ENCODE results near the gene EN1.

Gene EN1

GRCh38 chr2:118842661-118843482 lies 4.6 kb downstream of the EN1 start:
- no peak for DNase-seq

- no peak for DNase-seq
Observed at GRCh38 chr2:118841828-118842461, 5.5 kb downstream of the EN1 start.

- no peak for DNase-seq
Observed at GRCh38 chr2:118841450-118841827, 6.0 kb downstream of the EN1 start.

GRCh38 chr2:118838741-118839455 lies 8.6 kb downstream of the EN1 start:
- DNase-seq, result no peak

DNA sequence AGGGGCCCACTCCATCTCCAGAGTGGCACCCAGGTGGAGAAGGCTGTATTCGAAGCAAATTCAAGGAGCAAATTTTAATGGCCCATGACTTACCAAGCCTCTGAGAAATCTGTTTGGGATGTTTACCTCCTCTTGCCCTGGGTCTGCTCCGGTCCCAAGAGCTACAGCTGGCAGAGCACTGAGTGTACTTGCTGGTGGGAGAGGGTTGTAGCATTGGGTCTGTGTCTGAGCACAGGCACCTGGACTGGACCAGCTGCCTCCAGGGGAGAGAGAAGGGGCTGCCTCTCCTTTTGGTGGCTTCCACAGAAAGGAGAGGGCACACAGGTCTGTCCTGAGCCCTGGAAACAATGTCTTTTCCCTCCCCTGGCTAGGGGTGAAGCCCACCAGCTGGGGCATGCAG lies 9.8 kb downstream of the EN1 start:
- no peak for DNase-seq

DNA sequence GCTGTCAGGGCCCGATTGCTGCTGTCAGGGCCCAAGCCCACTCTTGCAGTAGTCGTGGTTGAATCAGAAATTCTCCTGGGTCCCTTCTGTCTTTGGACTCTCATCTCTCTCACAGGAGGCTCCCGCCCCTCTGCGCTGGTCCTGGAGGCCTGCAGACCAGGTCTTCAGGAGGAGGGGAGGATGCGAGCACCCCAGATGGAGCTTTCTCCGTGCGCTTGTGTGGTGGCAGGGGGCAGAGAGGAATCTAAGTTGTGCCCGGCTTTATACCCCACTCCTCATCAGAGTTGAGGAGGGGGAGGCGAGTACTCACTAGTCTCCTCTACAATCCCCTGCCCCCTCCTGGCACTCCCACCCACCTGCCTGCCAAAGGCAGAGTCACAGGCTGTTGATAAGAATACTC lies 10.4 kb downstream of the EN1 start:
- DNase-seq, result no peak

DNA sequence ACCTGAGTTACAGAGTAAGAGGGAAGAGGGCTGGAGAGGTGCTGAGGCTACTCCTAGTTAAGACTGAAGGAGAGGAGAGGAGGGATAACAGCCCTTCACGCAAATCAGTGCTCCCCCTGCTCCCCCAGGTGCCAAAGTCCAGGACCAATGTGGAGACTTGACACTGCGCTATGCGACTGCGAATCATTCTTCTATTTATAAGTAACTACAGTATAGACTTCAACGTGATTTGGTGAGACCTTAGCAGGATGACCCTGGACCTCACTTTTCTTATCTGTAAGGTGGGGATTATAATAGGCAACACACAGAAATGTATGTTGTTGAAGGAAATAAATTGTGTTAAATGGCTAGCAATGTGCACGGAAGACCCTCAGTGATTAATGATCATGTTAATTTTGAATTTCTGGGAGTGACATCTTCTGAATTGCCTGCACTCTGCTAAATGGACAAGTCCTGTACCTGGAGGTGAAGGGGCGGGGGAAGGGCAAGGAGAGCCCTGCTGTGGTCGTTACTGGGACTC lies 11.0 kb downstream of the EN1 start:
- no peak for DNase-seq

DNA sequence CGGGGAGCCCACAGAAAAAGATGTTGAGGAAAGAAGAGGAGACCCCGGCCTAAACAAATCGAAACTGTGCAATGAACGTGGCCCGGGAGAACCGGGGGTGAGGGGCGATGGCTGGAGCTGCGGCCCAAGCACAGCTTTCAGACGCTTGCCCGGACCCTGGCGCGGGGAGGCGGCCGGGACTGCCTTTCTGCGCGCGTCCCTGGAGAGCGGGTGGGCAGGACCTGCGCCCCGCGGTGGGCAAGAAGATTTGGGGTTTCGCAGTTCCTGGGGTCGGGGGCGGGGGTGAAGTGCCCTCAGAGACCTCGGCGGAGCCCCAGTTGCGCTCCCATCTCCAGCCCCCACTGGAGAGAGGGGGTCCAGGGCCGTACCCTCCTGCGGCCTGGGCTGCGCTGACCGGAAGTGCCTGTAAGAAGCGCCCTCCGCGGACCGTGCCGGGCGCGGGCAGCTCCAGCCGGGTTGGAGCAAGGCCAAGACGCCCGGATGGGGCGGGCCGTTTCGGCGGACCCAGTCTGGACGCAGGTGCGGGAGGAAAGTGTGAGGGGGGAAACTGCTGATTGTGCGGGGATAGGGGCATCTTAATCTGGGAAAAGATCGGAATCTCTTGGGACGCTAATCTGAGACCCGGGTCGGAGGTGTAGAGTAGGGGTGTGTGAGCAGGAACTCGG lies 11.6 kb downstream of the EN1 start:
- no peak for DNase-seq

DNA sequence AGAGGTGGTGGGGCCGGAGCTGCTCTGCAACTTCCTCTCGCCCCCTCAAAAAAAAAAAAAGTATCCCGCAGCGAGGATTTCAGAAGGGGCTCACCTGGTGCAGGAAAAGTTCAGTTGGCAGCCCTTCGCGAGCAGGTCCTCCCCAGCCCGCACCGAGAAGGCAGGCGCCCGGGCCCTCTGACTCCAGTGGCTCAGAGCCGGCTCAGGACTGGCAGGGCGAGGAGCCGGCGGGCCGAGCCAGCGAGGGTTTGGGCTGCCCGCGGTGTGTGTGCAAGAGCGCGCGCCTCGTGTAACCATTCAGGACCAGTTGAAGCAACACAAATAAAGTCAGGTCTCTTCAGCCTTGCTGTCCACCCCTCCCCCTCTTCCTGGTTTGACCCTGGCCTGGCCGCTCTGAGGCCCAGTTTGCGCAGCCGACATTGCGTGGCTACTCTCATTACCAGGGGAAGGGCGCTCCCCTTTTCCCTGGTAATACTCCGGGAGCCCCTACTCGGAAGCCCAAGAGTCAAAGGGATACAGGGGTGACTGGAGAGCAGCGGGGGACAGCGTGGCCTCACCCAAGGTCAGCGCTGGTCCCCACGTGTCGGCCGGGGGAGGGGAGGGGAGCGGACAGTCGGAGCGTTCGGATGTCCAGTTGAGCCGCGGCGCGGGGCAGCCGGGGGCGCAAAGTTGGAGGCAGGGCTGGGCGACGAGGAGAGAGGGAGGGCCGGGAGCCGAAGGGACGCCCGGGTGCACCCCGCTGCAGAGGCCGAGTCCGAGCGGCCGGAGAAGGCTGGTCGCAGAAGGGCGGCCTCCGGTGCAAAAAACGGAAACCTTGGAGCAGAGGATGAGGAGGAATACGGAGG lies 12.3 kb downstream of the EN1 start:
- DNase-seq, result no peak

GRCh38 chr2:118834440-118834810 lies 13.0 kb downstream of the EN1 start:
- no peak for DNase-seq

DNA sequence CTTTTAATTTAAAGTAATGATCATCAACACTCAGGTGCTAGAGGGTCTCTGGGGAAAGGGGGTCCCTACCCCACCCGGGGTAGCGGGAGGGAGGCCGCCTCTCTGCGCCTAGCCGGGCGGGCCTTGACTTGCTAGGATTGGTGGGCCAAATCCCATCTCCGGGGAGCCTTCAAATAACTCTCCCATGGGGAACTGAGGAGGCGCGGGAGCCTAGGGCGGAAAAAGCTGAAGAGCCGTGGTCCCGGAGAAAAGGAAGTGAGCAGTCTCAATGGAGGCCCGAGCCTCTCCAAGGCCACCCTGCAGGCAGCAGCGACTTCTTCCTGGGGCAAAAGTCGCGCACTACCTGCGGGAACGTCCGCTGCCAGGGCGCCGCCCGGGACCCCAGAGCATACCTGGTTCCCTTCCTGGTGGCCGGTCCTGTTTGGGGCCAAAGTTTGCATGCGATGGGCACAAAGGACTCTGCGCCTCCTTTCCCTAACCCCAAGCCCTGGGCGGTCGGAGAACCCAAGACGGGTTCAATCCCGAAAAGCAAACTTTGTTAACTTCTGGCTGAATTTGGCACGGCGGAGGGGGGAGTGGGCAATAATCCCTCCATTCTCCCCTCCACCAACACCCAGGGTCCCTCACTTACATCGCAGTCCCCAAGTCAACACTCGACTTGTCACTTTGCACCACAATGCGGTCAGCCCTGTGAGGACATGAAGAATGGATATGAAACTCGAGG lies 13.6 kb downstream of the EN1 start:
- no peak for DNase-seq

- no peak for DNase-seq
Observed at GRCh38 chr2:118832791-118833715, 14.4 kb downstream of the EN1 start.

GRCh38 chr2:118832071-118832790 lies 15.2 kb downstream of the EN1 start:
- no peak for DNase-seq

DNA sequence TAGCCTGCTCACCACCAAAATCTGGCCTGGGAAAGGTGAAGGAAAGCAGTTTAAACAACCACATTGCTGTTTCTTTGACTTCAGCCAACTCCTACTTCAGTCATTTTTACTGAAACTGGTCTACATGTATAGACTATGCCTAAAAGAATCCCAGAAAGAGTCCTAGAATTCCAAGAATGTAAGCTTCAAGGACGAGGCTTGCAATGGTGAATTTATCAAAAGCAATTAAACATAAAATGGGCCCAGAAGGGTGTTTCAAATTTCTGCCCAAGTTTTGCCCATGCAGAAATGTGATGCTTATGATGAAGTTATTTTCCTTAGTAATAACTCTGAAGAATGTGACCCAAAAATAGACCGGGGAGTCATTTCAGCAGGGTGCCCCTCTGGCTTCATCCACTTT lies 16.6 kb downstream of the EN1 start:
- no peak for DNase-seq

- no peak for DNase-seq
Observed at GRCh38 chr2:118830118-118830517, 17.3 kb downstream of the EN1 start.

- DNase-seq, result no peak
Observed at GRCh38 chr2:118826093-118826492, 21.4 kb downstream of the EN1 start.

GRCh38 chr2:118823633-118824032 lies 23.8 kb downstream of the EN1 start:
- no peak for DNase-seq

- DNase-seq, result no peak
Observed at GRCh38 chr2:118822572-118822971, 24.9 kb downstream of the EN1 start.

- DNase-seq, result no peak
Observed at GRCh38 chr2:118822015-118822414, 25.4 kb downstream of the EN1 start.

GRCh38 chr2:118817469-118817868 lies 30.0 kb downstream of the EN1 start:
- DNase-seq, result no peak
